HuH-7 (cell line): ENCODE measurements around the gene ENSA.
"Not testable (repeated sequence)": the region's sequence is repeated elsewhere in the genome, so short reads cannot be mapped to it uniquely, and the experiment has no call there.

Experiments used
- DNase-seq: peaks from one replicate; pipeline ENCODE4 v3.0.0; 2011; ENCODE audit warnings: low spot score

The ENSA gene

GRCh38 chr1:150629115-150629928 lies at the start of gene ENSA:
TSS of gene ENSA (minus strand) at chr1:150629612. CDS start at chr1:150629470, 142 bp downstream.
- DNase-seq, result peak; percentile 73

- no peak for DNase-seq
Measured at GRCh38 chr1:150678988-150679387, 49.6 kb upstream of the ENSA start.

GRCh38 chr1:150674881-150675280 lies 45.5 kb upstream of the ENSA start:
- no peak for DNase-seq

- no peak for DNase-seq
Measured at GRCh38 chr1:150663321-150663720, 33.9 kb upstream of the ENSA start.

GRCh38 chr1:150662811-150663210 lies 33.4 kb upstream of the ENSA start:
- peak; percentile 3 for DNase-seq

- no peak for DNase-seq
Measured at GRCh38 chr1:150661156-150661555, 31.7 kb upstream of the ENSA start.

- no peak for DNase-seq
Measured at GRCh38 chr1:150660584-150660983, 31.2 kb upstream of the ENSA start.

- DNase-seq, result not testable (repeated sequence)
Measured at GRCh38 chr1:150657064-150657463, 27.7 kb upstream of the ENSA start.

- DNase-seq, result not testable (repeated sequence)
Measured at GRCh38 chr1:150654635-150655034, 25.2 kb upstream of the ENSA start.

- DNase-seq, result no peak
Measured at GRCh38 chr1:150650193-150650592, 20.8 kb upstream of the ENSA start.

GRCh38 chr1:150649441-150650075 lies 20.1 kb upstream of the ENSA start:
- DNase-seq, result no peak

- no peak for DNase-seq
Measured at GRCh38 chr1:150642296-150642695, 12.9 kb upstream of the ENSA start.

GRCh38 chr1:150641126-150641815 lies 11.9 kb upstream of the ENSA start:
- DNase-seq, result not testable (repeated sequence)

- not testable (repeated sequence) for DNase-seq
Measured at GRCh38 chr1:150638430-150638829, 9.0 kb upstream of the ENSA start.

- DNase-seq, result not testable (repeated sequence)
Measured at GRCh38 chr1:150634839-150635622, 5.6 kb upstream of the ENSA start.

GRCh38 chr1:150628766-150629114 lies 672 bp downstream of the ENSA start:
- no peak for DNase-seq

- no peak for DNase-seq
Measured at GRCh38 chr1:150627826-150628410, 1.5 kb downstream of the ENSA start.

- DNase-seq, result no peak
Measured at GRCh38 chr1:150626150-150626549, 3.3 kb downstream of the ENSA start.

GRCh38 chr1:150624546-150624945 lies 4.9 kb downstream of the ENSA start:
- DNase-seq, result not testable (repeated sequence)

GRCh38 chr1:150624134-150624533 lies 5.3 kb downstream of the ENSA start:
- DNase-seq, result not testable (repeated sequence)

- DNase-seq, result no peak
Measured at GRCh38 chr1:150622303-150622975, 7.0 kb downstream of the ENSA start.
